ENCODE measurements around the gene DNAJA2.
"Not testable (repeated sequence)": the region's sequence is repeated elsewhere in the genome, so short reads cannot be mapped to it uniquely, and the experiment has no call there.

Gene DNAJA2

DNA sequence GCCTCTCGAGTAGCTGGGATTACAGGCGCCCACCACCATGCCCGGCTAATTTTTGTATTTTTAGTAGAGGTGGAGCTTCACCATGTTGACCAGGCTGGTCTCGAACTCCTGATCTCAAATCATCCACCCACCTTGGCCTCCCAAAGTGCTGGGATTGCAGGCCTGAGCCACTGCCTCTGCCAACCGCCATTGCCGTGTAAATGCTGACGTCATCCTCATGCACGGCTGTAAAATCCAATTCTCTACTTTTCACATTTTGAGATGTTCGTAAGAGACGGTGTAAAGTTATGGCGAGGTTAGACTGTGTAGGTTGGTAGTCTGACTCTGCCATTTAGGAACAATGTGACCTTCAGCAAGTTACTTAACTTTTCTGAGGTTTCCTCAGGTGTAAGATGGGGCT is 1.7 kb upstream of the DNAJA2 start:
- DNase-seq = no peak

DNA sequence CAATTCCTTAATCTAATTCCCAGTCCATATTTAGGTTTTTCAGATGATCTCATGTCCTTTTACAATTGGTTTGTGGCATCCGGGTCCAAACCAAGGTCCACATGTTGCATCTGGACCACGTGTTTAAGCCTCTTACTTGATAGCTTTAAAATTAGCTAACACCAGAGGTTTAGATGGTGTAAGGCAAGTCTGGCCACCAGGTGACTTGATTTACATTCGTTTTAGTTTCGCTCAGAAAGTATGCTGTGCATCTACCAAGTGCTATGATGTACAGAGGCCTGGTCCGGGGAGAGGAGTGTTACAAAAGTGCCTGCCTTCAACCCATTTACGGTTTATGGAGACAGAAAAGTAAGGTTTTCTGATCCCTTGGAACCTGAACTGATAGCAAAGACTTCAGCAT is 878 bp upstream of the DNAJA2 start:
- DNase-seq = peak; percentile 18

- DNase-seq = no peak
Measured at GRCh38 chr16:46973996-46974324, 486 bp upstream of the DNAJA2 start.

- peak; percentile 20 for DNase-seq
Measured at GRCh38 chr16:46972429-46973206, 856 bp downstream of the DNAJA2 start.

- DNase-seq = no peak
Measured at GRCh38 chr16:46971271-46971670, 2.2 kb downstream of the DNAJA2 start.

GRCh38 chr16:46970089-46970488 is 3.4 kb downstream of the DNAJA2 start:
- DNase-seq = no peak

- no peak for DNase-seq
Measured at GRCh38 chr16:46968063-46968435, 5.4 kb downstream of the DNAJA2 start.

GRCh38 chr16:46962629-46963028 is 10.8 kb downstream of the DNAJA2 start:
- no peak for DNase-seq

DNA sequence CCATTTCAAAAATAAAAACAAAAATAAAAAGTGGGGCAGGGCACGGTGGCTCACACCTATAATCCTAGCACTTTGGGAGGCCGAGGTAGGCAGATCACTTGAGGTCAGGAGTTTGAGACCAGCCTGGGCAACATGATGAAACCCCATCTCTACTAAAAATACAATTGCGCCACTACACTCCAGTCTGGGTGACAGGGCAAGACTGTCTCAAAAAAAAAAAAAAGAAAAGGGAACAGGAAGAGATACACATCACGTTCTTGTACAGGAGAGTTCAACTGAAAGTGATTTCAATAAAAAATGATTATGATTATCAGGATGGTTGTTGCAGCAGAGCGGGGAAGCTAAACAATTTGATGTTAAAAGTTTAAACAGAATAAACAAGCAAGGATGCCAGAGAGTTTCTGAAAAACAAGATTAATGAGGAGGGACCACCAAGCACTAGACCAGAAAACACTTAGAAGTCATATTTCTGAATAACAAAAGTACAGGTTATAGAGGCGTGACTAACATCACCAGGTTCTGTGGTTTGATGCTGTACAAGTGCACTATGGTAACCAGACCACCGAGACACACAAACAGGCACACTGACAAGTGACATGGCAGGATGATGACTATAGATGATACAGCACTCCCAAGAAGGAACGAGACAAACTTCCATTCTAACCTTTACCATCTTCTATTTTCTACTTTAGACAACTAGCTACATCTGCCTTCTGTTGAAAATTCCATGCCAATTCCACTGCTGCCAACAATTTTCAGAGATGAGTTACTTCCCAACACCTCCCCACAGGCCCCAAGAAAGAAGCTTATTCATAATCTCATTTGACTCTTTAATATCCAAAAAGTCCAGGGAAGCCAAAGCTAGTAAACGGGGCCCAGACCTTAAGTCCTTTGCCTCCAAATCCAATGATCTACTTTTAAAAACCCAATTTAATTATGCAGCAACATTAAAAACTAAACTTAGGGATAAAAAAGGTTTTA is 11.8 kb downstream of the DNAJA2 start:
- peak; percentile 4 for DNase-seq

DNA sequence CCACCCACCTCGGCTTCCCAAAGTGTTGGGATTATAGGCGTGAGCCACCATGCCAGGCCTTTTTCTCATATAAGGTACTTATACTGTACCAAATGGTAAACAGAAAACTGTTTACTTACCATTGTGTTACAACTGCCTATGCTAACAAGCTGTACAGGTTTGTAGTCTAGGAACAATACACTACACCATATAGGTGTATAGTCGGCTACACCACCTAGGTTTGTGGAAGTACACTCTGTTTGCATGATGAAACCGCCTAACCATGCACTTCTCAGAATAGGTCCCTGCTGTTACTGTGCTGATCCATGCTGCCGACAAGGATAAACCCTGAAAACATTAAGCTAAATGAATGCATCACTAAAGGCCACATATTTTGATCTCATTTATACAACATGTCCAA is 18.9 kb downstream of the DNAJA2 start:
- DNase-seq = no peak

- DNase-seq = no peak
Measured at GRCh38 chr16:46950009-46950408, 23.5 kb downstream of the DNAJA2 start.

DNA sequence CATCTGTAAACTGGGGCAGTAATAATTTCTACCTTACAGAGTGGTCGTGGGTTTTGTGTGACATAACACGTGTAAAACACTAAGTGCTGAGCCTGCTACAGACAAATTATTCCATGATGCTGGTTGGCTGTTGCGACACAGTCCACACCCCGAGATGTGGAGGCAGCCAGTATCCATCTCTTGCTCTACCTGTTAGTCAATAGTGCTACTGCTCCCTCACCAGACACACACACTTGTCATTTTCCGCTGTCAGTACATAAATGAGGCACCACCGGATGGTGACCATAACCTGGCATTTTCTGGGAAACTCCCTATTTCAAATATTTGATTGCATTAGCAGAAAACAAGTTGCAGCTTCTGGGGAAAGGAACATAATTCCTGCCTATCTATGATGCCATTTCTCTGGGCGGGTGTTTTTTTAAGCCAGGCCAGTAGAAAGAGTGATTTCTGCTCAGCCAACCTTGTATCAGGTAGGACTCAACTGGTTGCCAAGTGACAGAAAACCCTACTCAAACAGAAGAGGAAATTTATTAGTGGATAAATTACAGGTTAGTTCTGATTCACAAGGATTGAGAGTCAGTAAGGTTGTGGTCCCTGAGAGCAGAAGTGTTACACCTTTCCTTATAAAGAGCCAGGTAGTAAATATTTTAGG is 24.1 kb downstream of the DNAJA2 start:
- DNase-seq = no peak

- DNase-seq = no peak
Measured at GRCh38 chr16:46948548-46949166, 24.8 kb downstream of the DNAJA2 start.

DNA sequence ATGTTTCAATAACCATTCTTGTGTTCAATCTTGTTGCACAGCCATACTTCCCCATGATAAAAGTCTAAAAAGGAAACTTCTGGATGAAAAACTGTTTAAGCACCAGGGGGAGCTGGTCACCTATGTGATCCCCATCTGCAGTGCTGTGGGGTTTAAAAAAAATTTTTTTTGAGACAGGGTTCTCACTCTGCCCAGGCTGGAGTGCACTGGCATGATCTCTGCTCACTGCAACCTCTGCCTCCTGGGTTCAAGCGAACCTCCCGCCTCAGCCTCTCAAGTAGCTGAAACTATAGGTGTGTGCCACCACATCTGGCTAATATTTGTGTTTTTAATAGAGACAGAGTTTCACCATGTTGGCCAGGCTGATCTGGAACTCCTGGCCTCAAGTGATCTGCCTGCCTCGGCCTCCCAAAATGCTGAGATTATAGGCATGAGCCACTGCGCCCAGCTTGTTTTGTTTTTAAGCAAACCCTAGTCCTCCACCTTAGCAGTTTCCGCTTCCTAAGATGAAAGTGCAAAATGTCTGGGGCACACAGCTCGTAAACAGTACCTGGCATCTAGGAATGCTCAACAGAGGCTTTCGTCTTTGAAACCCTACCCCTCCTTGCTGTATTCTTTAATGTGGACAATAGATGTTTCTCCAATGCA is 25.4 kb downstream of the DNAJA2 start:
- DNase-seq = peak; percentile 30

DNA sequence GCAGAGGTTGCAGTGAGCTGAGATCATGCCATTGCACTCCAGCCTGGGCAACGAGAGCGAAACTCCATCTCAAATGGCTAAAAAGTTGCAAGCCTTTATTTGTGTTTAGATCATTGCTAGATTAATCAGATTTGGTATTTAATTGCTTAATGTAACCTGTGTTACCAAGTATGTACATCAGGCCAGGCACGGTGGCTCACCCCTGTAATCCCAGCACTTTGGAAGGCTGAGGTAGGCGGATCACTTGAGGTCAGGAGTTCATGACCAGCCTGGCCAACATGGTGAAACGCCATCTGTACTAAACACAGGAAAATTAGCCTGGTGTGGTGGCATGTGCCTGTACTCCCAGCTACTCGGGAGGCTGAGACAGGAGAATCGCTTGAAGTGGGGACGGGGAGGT is 28.8 kb downstream of the DNAJA2 start:
- not testable (repeated sequence) for DNase-seq

GRCh38 chr16:46937536-46937935 is 35.9 kb downstream of the DNAJA2 start:
- no peak for DNase-seq

- DNase-seq = no peak
Measured at GRCh38 chr16:46932802-46933201, 40.7 kb downstream of the DNAJA2 start.

DNA sequence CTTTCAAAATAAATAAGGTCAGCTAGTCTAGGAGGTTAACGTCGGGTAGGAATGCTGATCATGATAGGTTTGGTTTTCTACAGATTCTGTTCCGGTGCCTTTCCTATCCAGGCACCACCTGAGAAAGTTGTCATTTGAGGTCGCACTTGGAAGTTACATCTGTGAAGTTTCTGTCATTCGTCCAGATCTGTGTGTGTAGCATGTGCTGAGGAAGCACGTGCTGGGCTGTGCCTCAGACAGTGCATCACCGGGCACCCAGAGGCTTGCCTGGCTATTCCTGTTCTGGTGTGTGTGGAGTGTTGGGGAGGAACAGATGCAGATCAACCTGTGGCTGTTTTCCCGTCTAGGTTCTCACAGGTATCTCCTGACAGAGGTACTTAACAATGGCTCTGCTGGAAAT is 42.6 kb downstream of the DNAJA2 start:
- no peak for DNase-seq

DNA sequence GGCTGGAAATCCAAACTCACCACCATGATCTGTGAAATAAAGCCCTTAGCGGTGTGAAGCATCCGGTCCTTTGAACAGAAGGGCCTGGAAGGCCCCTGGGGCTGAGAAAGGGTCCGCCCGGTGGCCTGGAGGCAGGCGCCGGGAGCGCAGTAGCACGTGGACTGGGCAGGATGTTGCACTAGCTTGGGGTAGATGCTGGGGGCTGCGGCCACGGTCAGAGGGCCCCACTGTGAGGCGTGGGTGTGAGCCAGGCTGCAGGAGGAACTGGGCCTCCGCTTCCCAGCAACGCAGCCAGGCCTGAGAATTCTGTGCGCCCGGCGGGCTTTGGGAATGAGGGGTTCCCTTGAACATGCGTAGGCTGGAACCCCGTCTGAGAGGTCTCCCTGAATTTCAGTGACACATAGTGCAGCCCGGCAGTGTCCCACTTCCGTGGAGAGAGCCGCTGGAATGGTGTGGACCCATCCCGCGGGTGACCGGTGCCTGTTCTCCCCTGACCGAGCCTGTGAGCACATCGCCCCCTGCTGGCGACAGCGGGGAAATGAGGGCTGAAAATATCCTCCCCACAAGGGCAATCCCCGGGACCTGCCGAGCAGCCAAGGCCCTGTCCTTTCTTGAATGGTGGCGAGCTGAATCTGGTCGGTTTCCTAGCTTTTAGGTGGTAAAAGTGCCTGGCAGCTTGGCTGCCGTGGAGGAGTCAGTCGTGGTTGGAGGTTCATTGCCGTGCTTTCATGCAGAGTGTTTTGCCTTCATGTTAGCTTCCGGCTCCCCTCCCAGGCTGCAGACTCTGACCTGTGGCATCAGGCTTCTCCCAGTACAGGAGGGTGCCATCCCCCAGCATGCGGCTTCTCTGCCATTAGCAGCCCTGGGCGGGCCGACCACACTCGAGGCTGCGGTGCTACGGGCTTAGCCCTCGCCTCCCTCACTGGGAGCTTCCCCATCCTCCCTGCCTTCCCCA is 43.8 kb downstream of the DNAJA2 start:
- DNase-seq = peak; percentile 36

DNA sequence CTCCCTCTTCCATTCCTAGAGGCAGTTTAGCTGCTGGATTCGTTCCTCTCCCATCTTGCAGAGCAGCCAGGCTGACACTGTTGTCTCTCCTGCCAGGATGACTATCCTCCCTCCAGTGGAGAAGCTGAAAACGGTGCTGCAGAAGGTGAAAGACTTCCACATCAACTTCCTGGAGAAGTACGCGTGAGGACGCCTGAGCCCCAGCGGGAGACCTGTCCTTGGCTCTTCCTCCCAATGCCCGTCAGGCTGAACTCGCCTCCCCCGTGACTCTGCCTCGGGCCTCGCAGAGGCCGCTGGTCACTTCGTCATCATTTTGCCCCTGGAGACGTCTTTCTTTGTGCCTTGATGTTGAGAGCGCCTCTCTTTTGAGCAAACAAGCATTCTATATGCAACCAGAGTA is 44.7 kb downstream of the DNAJA2 start:
- no peak for DNase-seq

DNA sequence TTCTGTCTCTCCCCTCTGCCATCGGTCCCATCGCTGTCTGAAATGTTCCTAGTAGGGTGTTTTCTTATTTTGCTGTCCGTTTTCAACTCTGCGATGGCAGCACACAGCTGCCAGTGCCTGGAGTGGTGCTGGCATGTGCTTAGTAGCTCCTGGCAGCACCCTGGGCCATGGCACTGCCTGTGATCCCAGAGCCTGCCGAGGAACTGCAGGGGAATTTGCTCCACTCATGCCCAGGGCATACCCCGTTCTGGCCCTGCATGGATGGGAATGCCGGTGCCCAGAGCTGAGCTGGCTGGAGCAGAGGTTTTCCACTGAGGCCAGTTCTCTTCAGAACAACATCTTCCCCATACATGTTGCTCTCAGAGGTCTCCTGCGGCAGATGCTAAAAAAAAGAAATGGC is 46.2 kb downstream of the DNAJA2 start:
- no peak for DNase-seq
